Fibroblast of mammary gland (primary cell): ENCODE measurements around the gene SPDYE4.

Experiments
- DNase-seq: peaks from one replicate; pipeline ENCODE4 v3.0.0-alpha.2; 2010; ENCODE audit warnings: low read depth
- H3K4me3 ChIP-seq: 2 replicates; pipeline ENCODE4 v1.5.1; 2011; ENCODE audit warnings: low read depth, mild to moderate bottlenecking, low read length, moderate library complexity; ENCODE audit not compliant: control insufficient read depth
- CTCF ChIP-seq: conservative IDR thresholded peaks from 2 replicates; pipeline ENCODE4 v1.5.1; 2011; ENCODE audit warnings: low read depth, low read length, inconsistent platforms; ENCODE audit not compliant: control insufficient read depth, insufficient read depth

The SPDYE4 gene

GRCh38 chr17:8741366-8741765 is 17.0 kb downstream of the SPDYE4 start:
- TF ChIP-seq CTCF: no peak
- no peak for DNase-seq
- H3K4me3 ChIP-seq: no peak overlapping the region

- DNase-seq: no peak
Measured at GRCh38 chr17:8740486-8740885, 17.9 kb downstream of the SPDYE4 start.

GRCh38 chr17:8739097-8739496 is 19.2 kb downstream of the SPDYE4 start:
- H3K4me3 ChIP-seq: no peak overlapping the region
- no peak for TF ChIP-seq CTCF
- DNase-seq: no peak

More at GRCh38 chr17:8740486-8740885, 17.9 kb downstream of the SPDYE4 start:
- TF ChIP-seq CTCF: no peak
- no peak overlapping the region for H3K4me3 ChIP-seq

GRCh38 chr17:8736796-8737195 is 21.6 kb downstream of the SPDYE4 start:
- H3K4me3 ChIP-seq: no peak overlapping the region
- DNase-seq: no peak
- TF ChIP-seq CTCF: no peak

- no peak overlapping the region for H3K4me3 ChIP-seq
- DNase-seq: no peak
- TF ChIP-seq CTCF: no peak
Measured at GRCh38 chr17:8736362-8736761, 22.0 kb downstream of the SPDYE4 start.

- TF ChIP-seq CTCF: no peak
- H3K4me3 ChIP-seq: no peak overlapping the region
- no peak for DNase-seq
Measured at GRCh38 chr17:8735336-8735939, 22.9 kb downstream of the SPDYE4 start.

GRCh38 chr17:8734876-8735275 is 23.5 kb downstream of the SPDYE4 start:
- DNase-seq: no peak
- TF ChIP-seq CTCF: no peak
- no peak overlapping the region for H3K4me3 ChIP-seq
